HG03571 (cell line): ENCODE measurements around the gene SHC3.

Experiments used
- ATAC-seq: cut with Tn5 transposase; IDR thresholded peaks from one replicate; pipeline ENCODE4 v1.9.1; 2021; ENCODE audit not compliant: unreplicated experiment

SHC3 gene

DNA sequence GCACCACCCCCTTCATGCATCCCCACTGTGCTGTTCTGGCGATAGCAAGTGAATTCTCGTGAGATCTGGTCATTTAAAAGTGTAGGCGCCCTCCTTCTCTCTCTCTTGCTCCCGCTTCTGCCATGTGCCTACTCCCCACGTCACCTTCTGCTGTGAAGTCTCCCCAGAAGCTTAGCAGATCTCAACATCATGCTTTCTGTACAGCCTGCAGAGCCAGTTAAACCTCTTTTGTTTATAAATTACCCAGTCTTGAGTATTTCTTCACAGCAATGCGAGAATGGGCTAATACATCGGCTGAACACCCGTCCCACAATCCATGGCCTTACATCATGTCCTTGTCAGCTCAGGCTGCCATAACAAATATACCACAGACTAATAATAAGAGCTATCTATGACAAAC, 17.4 kb downstream of the SHC3 start:
- ATAC-seq: no peak

DNA sequence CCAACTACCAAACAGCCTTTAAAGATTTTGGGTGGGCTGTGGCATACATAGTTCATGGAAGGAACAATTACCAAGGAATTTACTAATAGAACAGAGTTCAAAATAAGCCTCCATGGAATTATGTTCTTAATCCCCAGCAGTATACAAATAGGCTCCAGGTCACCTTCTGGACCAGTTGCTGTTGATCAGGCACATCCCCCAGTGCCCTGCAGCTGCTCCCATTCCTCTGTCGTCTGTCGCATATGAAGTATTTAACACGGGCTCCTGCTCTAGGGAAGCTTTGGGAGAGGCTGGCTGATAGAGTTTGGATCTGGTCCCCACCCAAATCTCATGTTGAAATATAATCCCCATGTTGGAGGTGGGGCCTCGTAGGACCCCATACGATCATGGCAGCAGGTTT, 17.8 kb downstream of the SHC3 start:
- no peak for ATAC-seq

DNA sequence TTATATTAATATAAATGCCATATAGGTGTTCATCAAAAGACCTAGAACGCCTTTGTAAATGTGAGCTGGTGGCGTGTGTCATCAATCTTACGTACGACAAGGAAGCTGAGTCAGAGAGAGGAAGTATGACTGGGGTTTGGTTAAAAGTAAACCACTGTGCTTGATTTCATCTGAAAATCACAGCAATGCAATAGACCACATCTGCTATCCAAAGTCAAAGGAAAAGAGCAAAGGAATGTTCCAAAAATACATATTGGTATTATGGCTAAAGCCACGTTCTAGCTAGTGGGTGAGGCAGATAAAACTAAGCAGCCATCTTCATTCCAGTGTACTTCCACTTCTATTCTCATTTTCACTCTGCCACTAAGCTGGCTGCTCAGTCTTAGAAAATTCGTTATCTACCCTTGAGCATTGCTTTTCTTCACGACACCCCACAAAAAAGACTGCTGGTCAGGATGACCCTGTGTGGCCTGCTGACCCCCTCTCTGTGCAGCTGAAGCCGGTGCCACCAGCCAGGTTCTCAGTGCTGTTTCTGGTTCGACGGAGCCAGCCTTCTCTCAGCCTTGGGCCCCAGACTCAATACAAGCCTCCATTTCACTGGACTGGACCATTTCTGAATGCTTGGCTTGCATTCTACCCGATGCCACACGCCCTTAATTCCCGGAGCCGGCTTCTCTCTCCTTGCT, 23.8 kb downstream of the SHC3 start:
- ATAC-seq: no peak

DNA sequence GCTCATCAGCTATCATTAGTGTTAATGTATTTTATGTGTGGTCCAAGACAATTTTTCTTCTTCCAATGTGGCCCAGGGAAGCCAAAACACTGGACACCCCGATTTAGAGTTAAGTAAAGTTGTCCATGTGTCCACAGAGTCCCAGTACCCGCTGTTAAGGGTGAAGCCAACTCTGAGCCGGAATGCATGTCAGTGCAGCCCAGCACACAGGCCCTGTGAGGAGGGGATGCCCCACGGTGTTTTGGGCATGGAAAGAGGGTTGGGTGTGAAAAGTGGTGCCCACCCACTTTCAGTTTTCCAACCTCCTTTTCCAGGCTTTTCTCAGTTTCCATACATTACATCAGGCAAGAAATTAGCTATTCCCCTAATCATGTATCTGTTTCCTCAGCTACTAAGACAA, 24.4 kb downstream of the SHC3 start:
- ATAC-seq: no peak

DNA sequence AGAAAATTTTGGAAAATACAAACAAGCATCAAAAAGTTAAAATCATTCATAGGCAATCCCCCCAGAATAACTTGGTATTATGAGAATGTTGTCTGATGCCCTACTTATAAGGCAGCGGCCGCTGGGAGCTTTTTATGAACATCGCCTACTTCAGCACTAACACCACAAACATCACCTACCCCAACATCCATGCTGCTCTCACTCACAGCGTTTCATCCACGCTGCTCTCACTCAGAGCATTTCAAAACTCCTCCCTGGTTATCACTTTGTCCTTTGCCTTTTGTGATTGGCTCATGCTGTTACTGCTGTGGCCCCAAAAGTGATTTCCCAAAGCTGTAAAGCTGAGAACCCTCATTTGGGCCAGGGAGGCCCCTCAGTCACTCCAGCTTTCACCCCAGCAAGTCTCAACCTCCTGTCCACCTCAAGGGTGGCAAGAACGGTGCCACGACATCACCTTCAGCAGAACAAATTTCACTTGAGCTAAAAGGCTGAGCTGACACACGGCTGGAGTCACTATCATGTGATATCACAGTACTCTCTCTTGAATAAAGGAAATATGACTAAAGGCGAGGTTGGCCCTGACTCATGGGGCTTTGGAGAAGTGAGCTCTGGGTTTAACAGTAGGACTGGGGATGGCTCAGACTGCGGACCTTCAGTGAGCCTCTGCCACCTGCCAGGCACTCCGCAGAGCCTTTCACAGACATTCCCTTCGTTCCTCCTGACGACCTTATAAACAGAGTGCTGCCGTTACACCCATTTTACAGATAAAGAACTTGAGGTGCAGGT, 25.2 kb downstream of the SHC3 start:
- ATAC-seq: no peak

DNA sequence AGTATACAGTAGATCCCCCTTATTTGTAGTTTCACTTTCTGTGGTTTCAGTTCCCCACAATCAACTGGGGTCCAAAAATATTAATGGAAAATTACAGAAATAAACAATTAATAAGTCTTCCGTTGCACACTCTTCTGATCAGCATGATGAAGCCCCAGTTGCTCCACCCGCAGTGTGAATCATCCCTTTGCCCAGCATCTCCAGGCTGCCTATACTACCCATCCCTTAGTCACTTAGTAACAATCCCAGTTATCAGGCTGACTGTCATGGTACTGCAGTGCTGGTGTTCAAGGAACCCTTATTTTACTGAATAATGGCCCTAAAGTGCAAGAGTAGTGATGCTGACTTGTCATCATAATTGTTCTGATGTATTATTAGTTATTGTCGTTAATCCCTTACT, 28.9 kb downstream of the SHC3 start:
- no peak for ATAC-seq

DNA sequence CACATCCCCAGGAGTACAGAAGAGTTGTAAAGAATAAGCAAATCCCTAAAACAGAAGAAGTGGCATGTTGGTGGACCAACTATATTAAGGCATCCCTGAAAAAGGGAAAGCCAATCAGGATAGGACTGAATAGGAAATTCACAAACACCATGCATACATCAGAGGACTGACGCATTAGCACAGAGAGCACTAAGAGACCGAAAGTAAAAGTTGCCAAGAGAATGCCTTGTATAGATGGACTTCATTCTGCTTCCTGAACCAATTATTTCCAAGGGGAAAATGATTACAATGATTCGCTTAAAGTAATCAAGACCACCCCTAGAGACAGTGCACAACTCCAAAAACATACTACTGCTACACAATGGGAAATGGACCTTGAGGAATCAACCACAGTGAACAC, 33.5 kb downstream of the SHC3 start:
- no peak for ATAC-seq

DNA sequence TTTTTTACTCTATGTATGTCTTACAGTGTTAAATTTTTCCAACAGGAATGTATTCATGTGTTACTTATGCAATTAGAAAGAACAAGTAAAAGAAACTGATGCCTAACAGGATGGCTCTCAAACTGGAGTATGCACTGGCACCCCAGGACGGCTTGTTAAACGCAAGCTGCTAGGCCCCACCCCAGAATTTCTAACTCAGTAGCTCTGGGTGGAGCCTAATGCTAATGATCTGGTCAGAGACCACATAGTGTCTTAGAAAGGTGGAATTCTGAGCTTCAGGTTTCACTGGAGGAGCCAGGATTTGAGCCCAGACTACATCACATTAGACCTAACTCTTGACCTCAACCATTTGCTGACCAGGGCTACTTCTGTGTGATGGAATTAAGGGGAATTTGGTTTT, 34.4 kb downstream of the SHC3 start:
- no peak for ATAC-seq

DNA sequence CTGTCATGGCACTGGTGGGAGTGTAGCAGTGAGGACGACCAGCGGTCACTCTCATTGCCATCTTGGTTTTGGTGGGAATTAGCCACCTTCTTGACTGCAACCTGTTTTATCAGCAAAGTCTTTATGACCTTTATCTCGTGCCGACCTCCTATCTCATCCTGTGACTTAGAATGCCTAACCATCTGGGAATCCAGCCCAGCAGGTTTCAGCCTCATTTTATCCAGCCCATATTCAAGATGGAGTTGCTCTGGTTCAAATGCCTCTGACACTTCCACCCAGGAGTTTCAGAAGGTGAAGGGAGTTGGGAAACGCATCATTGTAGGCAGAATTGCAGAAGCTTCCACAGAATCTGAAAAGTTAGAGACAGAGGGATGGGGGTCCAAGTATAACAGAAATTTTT, 35.4 kb downstream of the SHC3 start:
- ATAC-seq: no peak

DNA sequence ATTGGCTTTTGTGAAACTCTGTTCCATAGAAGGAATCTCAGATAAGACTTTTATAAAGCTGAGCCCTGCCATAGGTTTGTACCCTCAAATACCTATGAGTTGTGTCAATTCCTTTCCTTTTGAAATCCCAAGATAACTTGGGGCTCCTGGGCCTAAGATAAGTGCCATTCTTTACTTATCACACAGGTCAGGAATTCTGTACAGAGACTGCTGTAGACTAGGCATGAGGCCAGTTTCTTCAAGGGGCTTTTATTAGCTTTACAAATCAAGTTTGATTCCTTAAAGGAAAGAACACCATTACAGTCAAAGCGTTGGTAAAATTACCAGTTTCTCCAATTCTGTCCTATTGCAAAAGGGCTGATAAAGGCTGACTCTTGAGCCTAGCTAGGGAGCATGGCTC, 39.2 kb downstream of the SHC3 start:
- ATAC-seq: no peak

DNA sequence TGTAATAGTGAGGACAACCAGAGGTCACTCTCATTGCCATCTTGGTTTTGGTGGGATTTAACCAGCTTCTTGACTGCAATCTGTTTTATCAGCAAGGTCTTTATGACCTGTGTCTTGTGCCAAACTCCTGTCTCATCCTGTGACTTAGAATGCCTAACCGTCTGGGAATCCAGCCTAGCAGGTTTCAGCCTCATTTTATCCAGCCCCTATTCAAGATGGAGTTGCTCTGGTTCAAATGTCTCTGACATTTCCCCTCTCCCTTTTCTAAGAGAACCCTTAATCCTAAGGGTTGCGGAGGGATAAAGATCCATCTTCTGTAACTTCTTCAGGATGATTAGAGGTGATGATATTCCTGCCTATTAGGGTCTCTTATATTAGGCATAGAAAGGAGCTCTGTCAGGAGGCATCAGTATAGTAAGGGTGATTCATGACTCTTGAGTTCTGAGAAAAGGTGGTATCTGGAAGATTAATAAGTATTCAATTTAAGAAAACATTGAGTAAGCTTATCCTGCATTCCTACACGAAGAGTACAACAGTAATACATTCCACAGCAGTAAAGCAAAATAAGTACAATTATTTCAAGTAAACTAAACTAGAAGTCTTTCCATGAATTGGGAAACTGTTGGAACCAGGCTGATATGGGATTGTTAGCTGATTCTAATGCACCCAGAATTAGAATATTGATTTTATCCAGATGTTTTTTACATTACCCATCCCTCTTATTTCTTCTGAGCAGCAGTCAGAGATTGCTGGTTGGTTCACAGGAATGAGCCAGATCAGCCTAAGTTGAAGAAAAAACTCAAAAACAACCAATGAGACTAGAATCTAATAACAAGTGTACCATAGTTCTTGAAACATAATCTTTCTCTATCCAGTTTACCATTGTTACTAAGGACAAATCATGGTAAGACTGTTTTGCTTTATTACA, 39.9 kb downstream of the SHC3 start:
- ATAC-seq: no peak

DNA sequence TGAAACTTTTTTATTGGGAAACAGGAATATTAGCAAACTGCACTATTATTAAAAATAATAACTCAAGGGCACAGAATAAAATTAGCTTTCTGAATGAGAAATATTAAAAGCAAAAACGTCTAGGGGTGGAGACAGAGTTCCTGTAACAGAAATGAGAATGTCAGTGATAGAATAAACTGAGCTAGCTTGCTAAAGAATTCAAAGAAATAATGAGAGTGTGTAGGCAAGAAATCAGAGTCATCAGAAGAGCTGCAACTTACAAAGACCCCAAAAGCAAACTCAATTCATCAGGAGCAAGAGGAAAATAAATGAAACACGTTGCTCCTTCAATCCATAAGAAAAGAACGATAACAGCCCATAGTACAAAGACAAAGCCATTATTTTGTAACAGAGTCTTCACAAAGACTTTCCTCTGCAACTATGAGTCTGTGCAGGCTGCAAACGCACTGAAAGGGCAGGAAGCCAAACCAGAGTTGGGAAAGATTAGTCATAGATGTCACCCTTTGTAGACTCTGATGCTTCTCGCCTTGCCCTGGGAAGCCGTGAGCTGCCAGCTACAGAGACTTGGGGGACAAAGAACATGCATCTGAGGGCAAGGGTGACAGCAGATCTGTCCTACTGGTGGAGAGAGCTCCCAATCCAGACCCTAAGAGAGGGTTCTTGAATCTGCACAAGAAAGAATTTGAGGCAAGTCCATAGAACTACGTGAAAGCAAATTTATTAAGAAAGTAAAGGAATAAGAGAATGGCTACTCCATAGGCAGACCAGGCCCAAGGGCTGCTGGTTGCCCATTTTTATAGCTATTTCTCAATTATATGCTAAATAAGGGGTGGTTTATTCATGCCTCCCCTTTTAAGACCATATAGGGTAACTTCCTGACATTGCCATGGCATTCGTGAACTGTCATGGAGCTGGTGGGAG, 40.8 kb downstream of the SHC3 start:
- no peak for ATAC-seq

DNA sequence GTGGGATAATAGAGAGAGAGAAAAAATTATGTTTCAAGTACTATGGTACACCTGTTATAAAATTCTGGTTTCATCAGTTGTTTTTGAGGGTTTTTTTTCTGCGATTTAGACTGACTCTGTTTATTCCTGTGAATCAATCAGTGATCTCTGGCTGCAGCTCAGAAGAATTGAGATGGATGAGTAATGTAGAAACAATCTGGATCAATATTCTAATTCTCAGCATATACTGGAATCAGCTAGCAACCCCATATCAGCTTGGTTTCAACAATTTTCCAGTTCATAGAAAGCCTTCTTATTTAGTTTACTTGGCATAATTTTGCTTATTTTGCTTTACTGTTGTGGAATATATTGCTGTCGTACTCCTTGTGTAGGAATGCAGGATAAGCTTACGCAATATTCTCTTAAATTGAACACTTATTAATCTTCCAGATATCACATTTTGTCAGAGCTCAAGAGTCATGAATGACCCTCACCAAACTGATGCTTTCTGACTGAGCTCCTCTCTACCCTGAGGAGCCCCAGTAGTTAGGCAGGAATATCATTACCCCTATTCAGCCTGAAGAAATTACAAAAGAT, 42.9 kb downstream of the SHC3 start:
- no peak for ATAC-seq

DNA sequence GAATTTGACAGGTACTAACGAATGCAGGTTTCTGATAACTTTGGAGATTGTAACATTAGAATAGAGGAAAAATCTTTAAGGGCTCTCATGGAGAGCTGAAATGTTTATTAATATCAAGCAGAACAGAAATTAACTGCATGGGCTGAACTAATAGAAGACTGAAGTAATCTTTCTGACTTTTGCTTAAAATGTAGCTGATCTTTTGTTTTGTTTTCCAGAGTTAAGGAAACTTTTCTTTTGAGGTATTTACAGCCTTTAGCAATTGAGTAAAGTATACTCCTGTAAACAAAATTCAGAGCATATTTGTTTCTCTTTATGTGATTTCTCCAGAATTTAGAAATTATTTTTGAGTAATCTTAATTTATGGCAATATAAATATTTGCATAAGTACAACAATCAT, 43.9 kb downstream of the SHC3 start:
- no peak for ATAC-seq

DNA sequence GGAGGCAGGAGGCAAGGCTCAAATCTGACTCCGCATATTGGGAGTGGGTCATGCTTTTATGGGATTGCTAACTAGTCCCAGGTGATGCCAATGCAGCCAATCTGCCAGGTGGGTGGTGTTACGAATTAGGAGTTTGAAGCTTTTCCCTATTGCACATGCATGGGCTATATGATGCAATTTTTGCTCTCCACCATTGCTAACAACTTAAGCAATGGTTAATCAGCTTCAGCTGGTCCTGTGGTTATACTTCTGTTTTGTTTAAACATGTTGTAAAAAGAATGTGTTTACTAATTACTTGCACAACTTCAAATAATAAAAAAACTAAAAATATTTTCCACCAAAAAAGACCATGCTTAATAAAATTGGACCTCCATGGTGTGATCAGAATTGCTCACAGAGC, 55.7 kb downstream of the SHC3 start:
- ATAC-seq: no peak

DNA sequence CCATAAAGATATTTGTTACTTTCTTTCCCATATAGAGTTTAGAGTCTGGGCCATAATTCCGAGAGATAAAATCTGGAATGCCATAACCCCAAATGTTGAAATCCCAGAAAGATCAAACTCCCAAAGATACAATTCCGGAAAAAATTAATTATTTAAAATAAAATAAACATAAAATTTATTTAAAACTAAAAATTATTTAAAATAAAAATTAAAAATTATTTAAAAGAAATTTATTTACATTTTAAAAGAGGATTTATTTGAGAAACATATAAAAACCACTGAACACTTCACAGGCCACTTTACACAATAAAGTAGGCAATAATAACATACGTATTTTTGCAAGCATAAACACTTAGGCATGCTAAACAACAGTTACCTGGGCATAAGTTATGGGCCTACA, 57.9 kb downstream of the SHC3 start:
- no peak for ATAC-seq

DNA sequence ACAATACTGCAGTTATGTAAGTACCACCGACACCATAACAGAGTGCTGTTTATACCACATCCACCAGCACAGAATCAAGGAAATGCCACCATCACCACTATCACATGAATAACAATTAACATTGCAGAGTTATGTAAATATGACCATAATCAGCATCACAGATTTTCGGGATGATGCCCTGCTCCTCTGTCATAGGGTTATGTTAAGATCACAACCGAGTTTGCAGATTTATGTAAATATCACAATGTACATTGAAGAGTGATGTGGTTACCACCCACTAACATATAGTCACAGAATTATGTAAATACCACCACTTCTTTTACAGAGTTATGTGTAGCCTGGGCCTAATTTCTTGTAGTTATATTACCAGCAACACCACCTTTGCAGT, 61.8 kb downstream of the SHC3 start:
- no peak for ATAC-seq

DNA sequence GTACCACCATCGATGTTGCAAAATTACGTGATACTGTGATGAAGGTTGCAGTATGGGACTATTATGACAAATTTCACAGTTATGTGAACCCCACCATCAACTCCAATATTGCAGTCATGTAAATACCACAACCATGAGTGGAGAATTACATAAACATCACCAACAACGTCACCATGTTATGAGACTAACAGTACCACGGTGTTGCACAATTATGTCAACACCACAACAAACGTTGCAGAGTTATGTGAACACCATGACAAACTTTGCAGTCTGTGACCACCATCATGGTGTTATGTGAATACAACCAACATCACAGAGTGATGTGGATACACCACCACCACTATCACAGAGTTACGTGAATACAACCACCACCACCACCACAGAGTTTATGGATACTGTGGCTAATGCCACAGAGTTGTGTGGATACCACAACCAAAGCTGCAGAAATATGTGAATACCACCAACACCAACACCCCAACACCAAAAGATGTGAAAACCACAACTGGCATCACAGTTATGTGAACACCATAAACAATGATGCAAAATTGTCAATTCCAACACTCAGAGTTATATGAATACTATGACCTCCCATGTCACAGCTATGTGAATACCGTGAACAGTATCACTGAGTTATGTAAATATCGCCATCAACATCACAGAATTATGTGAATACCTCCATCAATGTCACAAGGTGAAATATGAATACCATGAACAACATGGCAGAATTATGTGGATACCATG, 62.4 kb downstream of the SHC3 start:
- no peak for ATAC-seq

DNA sequence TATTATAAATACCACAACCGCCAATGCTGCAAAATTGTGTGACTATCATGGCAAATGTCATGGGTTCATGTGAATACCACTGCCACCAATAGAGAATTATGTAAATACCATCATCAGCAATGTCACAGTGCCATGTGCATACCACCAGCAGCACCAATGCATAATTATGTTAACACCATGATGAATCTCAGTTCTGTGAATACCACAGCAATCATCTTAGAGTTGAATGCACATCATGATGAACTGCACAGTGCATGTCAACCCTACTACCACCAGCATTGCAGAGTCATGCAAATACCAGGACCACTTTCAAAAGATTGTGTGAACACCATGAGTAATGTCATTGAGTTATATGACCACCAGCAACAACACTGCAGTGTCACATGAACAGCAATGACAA, 63.2 kb downstream of the SHC3 start:
- no peak for ATAC-seq

DNA sequence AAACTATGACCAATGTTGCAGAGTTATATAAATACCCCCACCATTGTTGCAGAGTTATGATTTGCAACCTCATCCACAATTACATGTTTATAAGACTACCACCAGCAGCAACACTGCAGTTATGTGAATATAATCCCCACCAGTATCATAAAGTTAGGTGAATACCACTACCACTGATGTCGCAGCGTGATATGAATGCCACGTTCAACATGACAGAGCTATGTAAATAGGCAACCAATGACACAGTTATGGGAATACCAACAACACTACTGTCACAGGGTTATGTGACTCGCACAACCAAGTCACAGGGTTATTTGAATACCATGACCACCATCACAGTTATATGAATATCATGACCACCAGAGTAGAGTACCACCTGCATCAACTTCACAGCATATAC, 63.9 kb downstream of the SHC3 start:
- ATAC-seq: no peak
